NCI-H1694 treated with DMSO at 0.1 percent for 48 hours (cell line): ENCODE measurements around the gene PIEZO2.
"Not testable (repeated sequence)": the region's sequence is repeated elsewhere in the genome, so short reads cannot be mapped to it uniquely, and the experiment has no call there.

ENCODE experiments used
- DNase-seq: peaks from one replicate; lab custom pipeline; 2025; lab: John Stamatoyannopoulos, UW

The PIEZO2 gene

GRCh38 chr18:10971717-10972116 is 177.7 kb downstream of the PIEZO2 start:
- no peak for DNase-seq

GRCh38 chr18:10965119-10965518 is 184.2 kb downstream of the PIEZO2 start:
- no peak for DNase-seq

GRCh38 chr18:10953672-10954071 is 195.7 kb downstream of the PIEZO2 start:
- no peak for DNase-seq

GRCh38 chr18:10951631-10952544 is 197.5 kb downstream of the PIEZO2 start:
- no peak for DNase-seq

GRCh38 chr18:10950876-10951630 is 198.3 kb downstream of the PIEZO2 start:
- no peak for DNase-seq

- no peak for DNase-seq
These were observed 199.1 kb downstream of the PIEZO2 start for GRCh38 chr18:10950080-10950875.

- no peak for DNase-seq
These were observed 199.7 kb downstream of the PIEZO2 start for GRCh38 chr18:10949655-10950054.

GRCh38 chr18:10948421-10948820 is 200.9 kb downstream of the PIEZO2 start:
- DNase-seq = no peak

- DNase-seq = no peak
These were observed 203.3 kb downstream of the PIEZO2 start for GRCh38 chr18:10946058-10946457.

GRCh38 chr18:10942998-10943397 is 206.4 kb downstream of the PIEZO2 start:
- no peak for DNase-seq

- DNase-seq = no peak
These were observed 209.5 kb downstream of the PIEZO2 start for GRCh38 chr18:10939822-10940221.

- DNase-seq = no peak
These were observed 211.4 kb downstream of the PIEZO2 start for GRCh38 chr18:10937743-10938640.

GRCh38 chr18:10936176-10937053 is 213.0 kb downstream of the PIEZO2 start:
- no peak for DNase-seq

- DNase-seq = no peak
These were observed 213.8 kb downstream of the PIEZO2 start for GRCh38 chr18:10935588-10935987.

GRCh38 chr18:10933648-10934047 is 215.7 kb downstream of the PIEZO2 start:
- not testable (repeated sequence) for DNase-seq

GRCh38 chr18:10930076-10930475 is 219.3 kb downstream of the PIEZO2 start:
- no peak for DNase-seq

- DNase-seq = no peak
These were observed 220.5 kb downstream of the PIEZO2 start for GRCh38 chr18:10928772-10929373.

GRCh38 chr18:10928011-10928771 is 221.2 kb downstream of the PIEZO2 start:
- DNase-seq = no peak
